ENCODE results near the gene SENP5. TPM values are rescaled to one million over a fixed set of nuclear protein-coding genes. Genes with fewer than 3 reads are reported as not detected.

SENP5 gene
- total RNA-seq, 1 donor from 2014 or later = 41.1 TPM

- intact Hi-C loops (cut with micrococcal nuclease) = no loop called here
These were observed 7.5 kb downstream of the SENP5 start for GRCh38 chr3:196875258-196875657.

- intact Hi-C loops (cut with micrococcal nuclease) = no loop called here
These were observed 15.6 kb downstream of the SENP5 start for GRCh38 chr3:196883361-196883760.

GRCh38 chr3:196886144-196886543 is 18.4 kb downstream of the SENP5 start:
- intact Hi-C loops (cut with micrococcal nuclease) = no loop called here

- intact Hi-C loops (cut with micrococcal nuclease) = no loop called here
These were observed 22.4 kb downstream of the SENP5 start for GRCh38 chr3:196889844-196890708.

GRCh38 chr3:196894557-196895295 is 27.0 kb downstream of the SENP5 start:
- intact Hi-C loops (cut with micrococcal nuclease) = no loop called here

GRCh38 chr3:196896229-196896628 is 28.5 kb downstream of the SENP5 start:
- intact Hi-C loops (cut with micrococcal nuclease) = no loop called here

- intact Hi-C loops (cut with micrococcal nuclease) = no loop called here
These were observed 34.0 kb downstream of the SENP5 start for GRCh38 chr3:196901768-196902167.

- intact Hi-C loops (cut with micrococcal nuclease) = no loop called here
These were observed 34.6 kb downstream of the SENP5 start for GRCh38 chr3:196902296-196902695.

GRCh38 chr3:196903740-196904139 is 36.0 kb downstream of the SENP5 start:
- intact Hi-C loops (cut with micrococcal nuclease) = no loop called here

- intact Hi-C loops (cut with micrococcal nuclease) = no loop called here
These were observed 47.1 kb downstream of the SENP5 start for GRCh38 chr3:196914866-196915265.

- intact Hi-C loops (cut with micrococcal nuclease) = no loop called here
These were observed 47.7 kb downstream of the SENP5 start for GRCh38 chr3:196915375-196915774.

GRCh38 chr3:196916221-196916620 is 48.5 kb downstream of the SENP5 start:
- intact Hi-C loops (cut with micrococcal nuclease) = no loop called here

- intact Hi-C loops (cut with micrococcal nuclease) = no loop called here
These were observed 49.3 kb downstream of the SENP5 start for GRCh38 chr3:196916995-196917394.

GRCh38 chr3:196918968-196919367 is 51.2 kb downstream of the SENP5 start:
- intact Hi-C loops (cut with micrococcal nuclease) = no loop called here

- intact Hi-C loops (cut with micrococcal nuclease) = no loop called here
These were observed 53.0 kb downstream of the SENP5 start for GRCh38 chr3:196920733-196921132.

- intact Hi-C loops (cut with micrococcal nuclease) = no loop called here
These were observed 60.1 kb downstream of the SENP5 start for GRCh38 chr3:196927571-196928453.

- intact Hi-C loops (cut with micrococcal nuclease) = no loop called here
These were observed 63.4 kb downstream of the SENP5 start for GRCh38 chr3:196931157-196931556.

GRCh38 chr3:196931828-196932587 is 64.3 kb downstream of the SENP5 start:
- intact Hi-C loops (cut with micrococcal nuclease) = no loop called here

- intact Hi-C loops (cut with micrococcal nuclease) = no loop called here
These were observed 64.9 kb downstream of the SENP5 start for GRCh38 chr3:196932600-196932999.

GRCh38 chr3:196936288-196936687 is 68.6 kb downstream of the SENP5 start:
- intact Hi-C loops (cut with micrococcal nuclease) = no loop called here

- intact Hi-C loops (cut with micrococcal nuclease) = no loop called here
These were observed 70.4 kb downstream of the SENP5 start for GRCh38 chr3:196938124-196938523.
